GM18519 (cell line): ENCODE data around the gene MLLT10.
"Not testable (repeated sequence)": the region's sequence is repeated elsewhere in the genome, so short reads cannot be mapped to it uniquely, and the experiment has no call there.

Experiments
- ATAC-seq: cut with Tn5 transposase; IDR thresholded peaks from one replicate; pipeline ENCODE4 v1.9.1; 2021; ENCODE audit warnings: mild to moderate bottlenecking, moderate library complexity; ENCODE audit not compliant: unreplicated experiment, low FRiP score

The MLLT10 gene

GRCh38 chr10:21526860-21527597 is 7.0 kb upstream of the MLLT10 start:
- ATAC-seq: no peak

GRCh38 chr10:21527598-21528235 is 6.3 kb upstream of the MLLT10 start:
- no peak for ATAC-seq

GRCh38 chr10:21528236-21529031 is 5.6 kb upstream of the MLLT10 start:
- ATAC-seq: no peak

GRCh38 chr10:21529032-21529910 is 4.8 kb upstream of the MLLT10 start:
- ATAC-seq: no peak

- ATAC-seq: no peak
These were observed 3.9 kb upstream of the MLLT10 start for GRCh38 chr10:21530168-21530567.

- ATAC-seq: no peak
These were observed 3.4 kb upstream of the MLLT10 start for GRCh38 chr10:21530641-21531040.

GRCh38 chr10:21531164-21531563 is 2.9 kb upstream of the MLLT10 start:
- no peak for ATAC-seq

- no peak for ATAC-seq
These were observed 1.2 kb upstream of the MLLT10 start for GRCh38 chr10:21532694-21533466.

GRCh38 chr10:21534280-21534586 is 201 bp downstream of the MLLT10 start:
- no peak for ATAC-seq

- no peak for ATAC-seq
These were observed 817 bp downstream of the MLLT10 start for GRCh38 chr10:21534604-21535493.

- ATAC-seq: no peak
These were observed 1.5 kb downstream of the MLLT10 start for GRCh38 chr10:21535494-21535965.

GRCh38 chr10:21535976-21536375 is 1.9 kb downstream of the MLLT10 start:
- not testable (repeated sequence) for ATAC-seq

GRCh38 chr10:21536874-21537273 is 2.8 kb downstream of the MLLT10 start:
- no peak for ATAC-seq

- ATAC-seq: not testable (repeated sequence)
These were observed 6.7 kb downstream of the MLLT10 start for GRCh38 chr10:21540701-21541100.

GRCh38 chr10:21547246-21547645 is 13.2 kb downstream of the MLLT10 start:
- no peak for ATAC-seq

- no peak for ATAC-seq
These were observed 18.6 kb downstream of the MLLT10 start for GRCh38 chr10:21552638-21553037.

- ATAC-seq: no peak
These were observed 22.5 kb downstream of the MLLT10 start for GRCh38 chr10:21556527-21556926.

- ATAC-seq: not testable (repeated sequence)
These were observed 25.0 kb downstream of the MLLT10 start for GRCh38 chr10:21558984-21559383.
